AG09309 (cell line): Measurements from ENCODE around the gene DNAJC8.

Experiments used
- DNase-seq: peaks from one replicate; pipeline ENCODE4 v3.0.0-alpha.2; 2010; ENCODE audit warnings: low read depth
- H3K4me3 ChIP-seq: 2 replicates; pipeline ENCODE4 v1.5.1; 2011; ENCODE audit warnings: mild to moderate bottlenecking, low read depth, low read length, moderate library complexity; ENCODE audit not compliant: control insufficient read depth
- CTCF ChIP-seq: IDR thresholded peaks from 2 replicates; pipeline ENCODE4 v1.5.1; 2011; ENCODE audit warnings: mild to moderate bottlenecking, low read depth, low read length, inconsistent platforms; ENCODE audit not compliant: insufficient read depth, control insufficient read depth; ENCODE audit errors: missing control alignments

DNAJC8 gene

DNA sequence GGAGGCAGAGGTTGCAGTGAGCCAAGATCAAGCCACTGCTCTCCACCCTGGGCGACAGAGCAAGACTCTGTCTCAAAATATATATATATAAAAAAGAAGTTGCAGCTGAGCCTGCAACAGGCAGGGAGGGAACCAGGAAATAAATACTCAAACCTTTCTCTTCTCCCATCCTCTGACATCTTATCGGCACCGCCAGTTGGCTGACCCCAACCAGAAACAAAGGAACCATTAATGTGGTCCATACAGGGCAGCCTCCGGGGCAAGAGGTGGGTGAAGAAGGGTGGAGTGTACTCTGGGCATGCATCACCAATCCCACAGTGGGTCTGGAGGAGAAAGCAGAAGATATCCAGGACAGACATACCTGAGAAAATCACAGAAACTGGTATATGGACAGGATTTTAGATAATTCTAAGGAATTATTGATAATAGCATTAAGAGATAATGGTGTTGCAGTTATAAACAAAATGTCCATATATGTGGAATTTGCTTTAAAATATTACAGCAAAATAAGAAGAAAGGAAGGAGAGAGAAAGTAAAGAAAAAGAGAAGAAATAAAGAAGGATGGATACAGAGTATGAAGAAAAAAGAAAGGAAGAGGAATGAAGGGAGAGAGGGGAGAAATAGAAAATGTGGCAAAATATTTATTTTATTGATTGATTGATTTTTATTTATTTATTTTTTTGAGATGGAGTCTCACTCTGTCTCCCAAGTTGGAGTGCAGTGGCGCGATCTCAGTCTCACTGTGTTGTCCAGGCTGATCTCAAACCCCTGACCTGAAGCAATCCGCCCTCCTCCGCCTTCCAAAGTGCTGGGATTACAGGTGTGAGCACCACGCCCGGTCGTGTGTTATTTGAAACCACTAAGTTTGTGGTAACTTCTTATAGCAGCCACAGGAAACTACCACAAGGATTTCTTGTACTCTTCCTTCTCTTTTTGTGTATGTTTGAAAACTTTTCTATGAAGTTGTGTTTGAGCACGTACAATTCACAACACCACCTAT is 52.2 kb downstream of the DNAJC8 start:
- DNase-seq: no peak
- no peak overlapping the region for H3K4me3 ChIP-seq
- no peak for TF ChIP-seq CTCF

- no peak for TF ChIP-seq CTCF
- no peak for DNase-seq
- H3K4me3 ChIP-seq: no peak overlapping the region
Measured at GRCh38 chr1:28178690-28179485, 53.9 kb downstream of the DNAJC8 start.

- no peak for DNase-seq
- no peak within 1 kb of the TSS for H3K4me3 ChIP-seq
- no peak for TF ChIP-seq CTCF
Measured at GRCh38 chr1:28176492-28177470, 56.0 kb downstream of the DNAJC8 start, which contains the start of gene PTAFR. TSS of gene PTAFR (minus strand) at chr1:28176690. CDS start at chr1:28151021, 25,669 bp downstream.

GRCh38 chr1:28175955-28176485 is 56.8 kb downstream of the DNAJC8 start:
- no peak overlapping the region for H3K4me3 ChIP-seq
- no peak for DNase-seq
- TF ChIP-seq CTCF: no peak

- TF ChIP-seq CTCF: no peak
Measured at GRCh38 chr1:28173980-28174297, 58.9 kb downstream of the DNAJC8 start.

More at GRCh38 chr1:28173980-28174297, 58.9 kb downstream of the DNAJC8 start:
- no peak overlapping the region for H3K4me3 ChIP-seq
- no peak for DNase-seq
